ENCODE results near the gene NTM. TPM values are rescaled to one million over a fixed set of nuclear protein-coding genes. Genes with fewer than 3 reads are reported as not detected.

NTM gene
- polyA plus RNA-seq, 2 donors, result 0.24 to 1.1 TPM

DNA sequence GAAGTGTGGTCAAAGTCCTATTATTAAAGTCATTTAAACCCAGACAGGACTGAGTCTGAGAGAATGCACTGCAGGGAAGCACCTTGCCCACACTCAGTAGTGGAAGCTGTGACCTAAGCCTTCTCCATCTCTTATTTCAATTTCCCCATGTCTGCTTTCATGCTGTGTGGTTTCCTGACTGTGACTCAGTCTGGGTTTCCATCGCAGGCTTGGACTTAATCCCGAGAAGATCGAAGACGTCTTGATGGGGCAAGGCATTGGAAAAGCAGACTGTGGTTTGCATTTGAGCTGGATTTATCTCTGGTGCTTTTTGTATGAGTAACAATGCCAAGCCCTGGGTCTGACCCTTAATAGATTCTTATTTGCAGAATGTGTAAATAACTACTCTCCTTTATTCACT is 238.9 kb downstream of the NTM start:
- Histone ChIP-seq H3K4me1 (ENCODE audit: control insufficient read depth in 2 of 2, insufficient read depth in 2 of 2, low read length in 1 of 2) (no peaks in the 10 kb centered on the region), H3K27me3 (ENCODE audit: control insufficient read depth in 1 of 2, insufficient read depth in 2 of 2, low read length in 2 of 2) (no peaks in the 10 kb centered on the region), H3K9me3 (ENCODE audit: control insufficient read depth in 2 of 2, insufficient read depth in 1 of 2, low read depth in 1 of 2, low read length in 1 of 2) (no peaks in the 10 kb centered on the region), H3K27ac (ENCODE audit: low read depth in 2 of 2, low read length in 1 of 2) (no peak overlapping the region), H3K4me3 (ENCODE audit: low read depth in 1 of 2, low read length in 2 of 2) (no peak overlapping the region), H3K36me3 (ENCODE audit: control insufficient read depth in 2 of 2, insufficient read depth in 2 of 2, low read length in 1 of 2) (no peaks in the 10 kb centered on the region)
- WGBS, 2 donors, result 29 to 41% methylated on average over 4 of the region's 4 CpGs

DNA sequence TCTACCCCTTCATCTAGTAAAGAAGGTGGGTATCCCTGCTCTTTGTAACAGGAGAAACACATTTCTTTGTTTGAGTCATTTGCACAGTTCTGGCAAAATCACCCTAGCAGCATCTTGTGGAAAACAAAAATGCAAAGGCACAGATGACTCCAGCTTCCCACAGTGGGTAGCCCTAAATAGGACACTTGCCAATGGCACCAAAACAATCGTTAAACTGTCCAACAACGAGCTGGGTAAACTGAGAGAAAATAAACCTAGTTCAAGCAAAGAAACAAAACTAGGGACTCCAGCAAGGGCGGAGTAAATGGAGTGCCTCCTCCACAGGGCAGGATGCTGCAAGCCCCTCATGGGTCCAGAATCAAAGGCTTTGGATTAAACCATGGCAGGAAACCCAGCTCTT is 239.5 kb downstream of the NTM start:
- Histone ChIP-seq H3K27ac (ENCODE audit: low read depth in 2 of 2, low read length in 1 of 2) (no peak overlapping the region), H3K4me3 (ENCODE audit: low read depth in 1 of 2, low read length in 2 of 2) (no peak overlapping the region), H3K27me3 (ENCODE audit: control insufficient read depth in 1 of 2, insufficient read depth in 2 of 2, low read length in 2 of 2) (no peaks in the 10 kb centered on the region), H3K4me1 (ENCODE audit: control insufficient read depth in 2 of 2, insufficient read depth in 2 of 2, low read length in 1 of 2) (no peaks in the 10 kb centered on the region), H3K9me3 (ENCODE audit: control insufficient read depth in 2 of 2, insufficient read depth in 1 of 2, low read depth in 1 of 2, low read length in 1 of 2) (no peaks in the 10 kb centered on the region), H3K36me3 (ENCODE audit: control insufficient read depth in 2 of 2, insufficient read depth in 2 of 2, low read length in 1 of 2) (no peaks in the 10 kb centered on the region)
- 72 to 74% methylated on average over 3 of the region's 3 CpGs for WGBS, 2 donors

DNA sequence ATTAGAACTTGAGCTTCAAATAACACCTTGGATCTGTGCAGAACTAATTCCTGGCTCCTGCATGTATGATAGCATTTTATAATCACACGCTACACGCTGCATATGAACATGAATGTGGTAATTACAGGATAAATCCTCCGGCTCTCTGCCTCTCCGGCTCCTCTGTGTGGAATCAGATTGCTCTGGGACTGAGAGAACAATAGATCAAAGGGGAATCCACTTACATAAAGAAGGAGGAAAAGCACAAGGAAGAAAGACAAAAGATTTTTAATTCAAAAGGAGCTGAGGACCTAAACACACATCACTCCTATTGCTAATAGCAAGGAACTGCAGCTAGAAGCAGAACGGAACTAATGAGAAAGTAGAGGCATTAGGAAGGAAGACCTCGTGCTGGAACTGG is 240.9 kb downstream of the NTM start:
- WGBS, 2 donors, result 73 to 76% methylated on average over 6 of the region's 6 CpGs
- H3K27ac ChIP-seq (ENCODE audit: low read depth in 2 of 2, low read length in 1 of 2), result no peak overlapping the region
- no peak overlapping the region for H3K4me3 ChIP-seq (ENCODE audit: low read depth in 1 of 2, low read length in 2 of 2)
- no peaks in the 10 kb centered on the region for H3K4me1 ChIP-seq (ENCODE audit: control insufficient read depth in 2 of 2, insufficient read depth in 2 of 2, low read length in 1 of 2)
- no peaks in the 10 kb centered on the region for H3K27me3 ChIP-seq (ENCODE audit: control insufficient read depth in 1 of 2, insufficient read depth in 2 of 2, low read length in 2 of 2)
- H3K9me3 ChIP-seq (ENCODE audit: control insufficient read depth in 2 of 2, insufficient read depth in 1 of 2, low read depth in 1 of 2, low read length in 1 of 2), result no peaks in the 10 kb centered on the region
- no peaks in the 10 kb centered on the region for H3K36me3 ChIP-seq (ENCODE audit: control insufficient read depth in 2 of 2, insufficient read depth in 2 of 2, low read length in 1 of 2)

DNA sequence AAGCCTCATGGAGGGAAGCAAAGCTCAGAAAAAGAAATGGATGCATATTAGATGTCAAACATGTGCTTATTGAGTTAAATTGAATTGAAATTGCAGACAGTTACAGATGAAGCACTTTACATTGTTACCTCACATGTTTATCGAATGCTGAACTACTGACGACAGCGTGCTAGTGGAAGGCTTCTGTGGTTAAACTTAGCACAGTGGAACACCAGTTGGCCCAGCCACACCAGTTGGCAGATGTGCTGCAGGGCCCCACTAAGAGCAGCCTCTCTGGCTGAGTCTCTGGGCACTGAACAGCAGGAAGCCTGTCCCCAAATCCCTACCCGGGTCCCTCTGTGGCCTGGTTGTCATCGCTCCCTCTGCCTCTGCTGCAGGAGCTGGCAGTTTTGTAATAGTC is 242.1 kb downstream of the NTM start:
- Histone ChIP-seq H3K9me3 (ENCODE audit: control insufficient read depth in 2 of 2, insufficient read depth in 1 of 2, low read depth in 1 of 2, low read length in 1 of 2) (no peaks in the 10 kb centered on the region), H3K4me1 (ENCODE audit: control insufficient read depth in 2 of 2, insufficient read depth in 2 of 2, low read length in 1 of 2) (no peaks in the 10 kb centered on the region), H3K36me3 (ENCODE audit: control insufficient read depth in 2 of 2, insufficient read depth in 2 of 2, low read length in 1 of 2) (no peaks in the 10 kb centered on the region), H3K4me3 (ENCODE audit: low read depth in 1 of 2, low read length in 2 of 2) (no peak overlapping the region), H3K27me3 (ENCODE audit: control insufficient read depth in 1 of 2, insufficient read depth in 2 of 2, low read length in 2 of 2) (no peaks in the 10 kb centered on the region), H3K27ac (ENCODE audit: low read depth in 2 of 2, low read length in 1 of 2) (no peak overlapping the region)
- WGBS, 2 donors, result 80 to 82% methylated on average over 5 of the region's 5 CpGs

DNA sequence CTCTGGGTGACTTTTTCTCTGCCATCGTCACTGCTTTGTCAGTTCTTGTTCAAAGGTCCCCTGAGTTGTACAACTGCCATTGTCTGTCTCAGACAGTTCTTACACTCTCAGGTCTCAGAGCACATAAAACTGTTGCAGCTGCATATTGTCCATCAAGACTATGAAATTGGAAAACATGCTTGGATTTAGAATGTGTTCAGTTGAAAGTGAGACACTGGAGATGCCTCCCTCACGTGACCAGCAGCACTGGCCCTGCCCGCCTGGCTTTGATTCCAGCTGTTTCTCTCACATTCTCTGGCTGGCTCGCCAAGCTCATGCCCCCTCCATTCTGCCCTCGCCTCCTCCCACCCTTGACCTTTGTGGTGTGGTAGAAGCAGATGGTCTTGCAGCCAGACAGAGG is 244.2 kb downstream of the NTM start:
- H3K4me3 ChIP-seq (ENCODE audit: low read depth in 1 of 2, low read length in 2 of 2), result no peak overlapping the region
- 62 to 66% methylated on average over 5 of the region's 5 CpGs for WGBS, 2 donors
- H3K4me1 ChIP-seq (ENCODE audit: control insufficient read depth in 2 of 2, insufficient read depth in 2 of 2, low read length in 1 of 2), result no peaks in the 10 kb centered on the region
- no peaks in the 10 kb centered on the region for H3K27me3 ChIP-seq (ENCODE audit: control insufficient read depth in 1 of 2, insufficient read depth in 2 of 2, low read length in 2 of 2)
- H3K36me3 ChIP-seq (ENCODE audit: control insufficient read depth in 2 of 2, insufficient read depth in 2 of 2, low read length in 1 of 2), result no peaks in the 10 kb centered on the region
- no peaks in the 10 kb centered on the region for H3K9me3 ChIP-seq (ENCODE audit: control insufficient read depth in 2 of 2, insufficient read depth in 1 of 2, low read depth in 1 of 2, low read length in 1 of 2)
- no peak overlapping the region for H3K27ac ChIP-seq (ENCODE audit: low read depth in 2 of 2, low read length in 1 of 2)

DNA sequence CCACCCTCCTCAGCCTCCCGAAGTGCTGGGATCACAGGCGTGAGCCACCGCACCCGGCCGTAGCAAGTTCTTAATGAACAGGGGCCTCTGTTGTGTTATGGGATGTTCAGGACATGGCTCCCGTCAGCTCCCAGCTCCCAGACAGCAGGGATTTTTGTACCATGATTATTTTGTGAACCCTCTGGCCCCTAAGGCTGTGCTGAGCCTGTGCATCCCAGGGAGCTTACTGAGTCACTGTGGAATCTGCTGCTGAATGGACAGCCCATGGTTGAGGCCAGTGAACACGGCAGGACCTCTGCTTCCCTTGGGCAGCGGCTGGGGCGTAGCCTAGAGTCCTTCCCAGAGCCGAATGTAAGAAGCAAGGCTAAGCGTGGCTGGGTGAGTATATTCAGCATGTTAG is 245.2 kb downstream of the NTM start:
- Histone ChIP-seq H3K9me3 (ENCODE audit: control insufficient read depth in 2 of 2, insufficient read depth in 1 of 2, low read depth in 1 of 2, low read length in 1 of 2) (no peaks in the 10 kb centered on the region), H3K4me1 (ENCODE audit: control insufficient read depth in 2 of 2, insufficient read depth in 2 of 2, low read length in 1 of 2) (no peaks in the 10 kb centered on the region), H3K27me3 (ENCODE audit: control insufficient read depth in 1 of 2, insufficient read depth in 2 of 2, low read length in 2 of 2) (no peaks in the 10 kb centered on the region), H3K27ac (ENCODE audit: low read depth in 2 of 2, low read length in 1 of 2) (no peak overlapping the region), H3K4me3 (ENCODE audit: low read depth in 1 of 2, low read length in 2 of 2) (no peak overlapping the region), H3K36me3 (ENCODE audit: control insufficient read depth in 2 of 2, insufficient read depth in 2 of 2, low read length in 1 of 2) (no peaks in the 10 kb centered on the region)
- 77 to 87% methylated on average over 11 of the region's 11 CpGs for WGBS, 2 donors

DNA sequence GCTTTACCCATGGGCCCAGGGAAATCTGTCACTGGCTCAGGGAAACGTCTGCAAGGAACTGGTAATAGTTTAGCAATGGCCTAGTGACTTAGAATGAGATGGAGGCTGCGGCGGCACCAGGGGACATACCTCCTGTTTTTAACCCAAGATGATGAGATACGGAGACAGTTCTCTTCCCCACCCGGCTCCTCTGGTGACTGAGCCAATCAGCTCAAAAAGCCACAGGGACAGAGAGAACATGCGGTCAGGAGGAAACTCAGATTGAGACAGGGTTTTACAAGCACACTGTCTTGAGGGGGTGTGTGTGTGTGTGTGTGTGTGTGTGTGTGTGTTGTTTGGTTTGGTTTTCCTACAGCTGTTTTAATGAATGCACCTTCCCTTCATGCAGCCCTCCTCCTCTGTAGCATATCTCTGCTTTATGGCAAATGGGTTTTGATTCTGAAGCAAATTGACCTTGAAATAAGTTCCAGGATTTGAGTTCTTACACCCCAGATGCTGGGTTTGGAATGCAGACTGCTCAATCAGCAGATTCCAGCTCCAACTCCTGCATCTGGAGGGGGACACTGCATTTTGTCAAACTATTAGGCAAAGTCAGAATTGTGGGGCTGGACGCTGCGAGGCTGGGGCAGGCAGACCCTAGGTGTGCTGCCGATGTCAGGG is 246.2 kb downstream of the NTM start:
- no peaks in the 10 kb centered on the region for H3K9me3 ChIP-seq (ENCODE audit: control insufficient read depth in 2 of 2, insufficient read depth in 1 of 2, low read depth in 1 of 2, low read length in 1 of 2)
- H3K27me3 ChIP-seq (ENCODE audit: control insufficient read depth in 1 of 2, insufficient read depth in 2 of 2, low read length in 2 of 2), result no peaks in the 10 kb centered on the region
- no peaks in the 10 kb centered on the region for H3K4me1 ChIP-seq (ENCODE audit: control insufficient read depth in 2 of 2, insufficient read depth in 2 of 2, low read length in 1 of 2)
- no peak overlapping the region for H3K27ac ChIP-seq (ENCODE audit: low read depth in 2 of 2, low read length in 1 of 2)
- H3K36me3 ChIP-seq (ENCODE audit: control insufficient read depth in 2 of 2, insufficient read depth in 2 of 2, low read length in 1 of 2), result no peaks in the 10 kb centered on the region
- WGBS, 2 donors, result 62 to 73% methylated on average over 9 of the region's 9 CpGs
- H3K4me3 ChIP-seq (ENCODE audit: low read depth in 1 of 2, low read length in 2 of 2), result no peak overlapping the region

DNA sequence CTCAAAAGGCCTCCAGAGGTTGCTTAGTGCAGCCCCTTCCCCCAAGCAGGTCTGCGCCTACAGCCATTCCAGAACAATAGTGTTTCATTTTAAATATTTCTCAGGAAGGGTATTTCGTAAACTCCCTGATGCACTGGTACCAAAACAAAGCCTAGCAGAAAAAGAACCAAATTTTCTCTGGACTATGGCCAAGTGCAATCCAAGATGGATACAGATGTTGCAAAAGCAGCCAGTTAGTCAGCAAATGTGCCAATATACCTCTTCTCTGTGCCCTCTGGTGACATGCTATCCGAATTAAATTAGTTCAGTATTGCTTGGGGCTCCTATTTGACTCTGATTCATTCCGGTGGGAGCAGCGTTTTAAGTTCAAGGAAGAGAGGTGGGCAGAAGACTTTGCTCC is 247.8 kb downstream of the NTM start:
- Histone ChIP-seq H3K4me3 (ENCODE audit: low read depth in 1 of 2, low read length in 2 of 2) (no peak overlapping the region), H3K27me3 (ENCODE audit: control insufficient read depth in 1 of 2, insufficient read depth in 2 of 2, low read length in 2 of 2) (no peaks in the 10 kb centered on the region), H3K4me1 (ENCODE audit: control insufficient read depth in 2 of 2, insufficient read depth in 2 of 2, low read length in 1 of 2) (no peaks in the 10 kb centered on the region), H3K36me3 (ENCODE audit: control insufficient read depth in 2 of 2, insufficient read depth in 2 of 2, low read length in 1 of 2) (no peaks in the 10 kb centered on the region), H3K9me3 (ENCODE audit: control insufficient read depth in 2 of 2, insufficient read depth in 1 of 2, low read depth in 1 of 2, low read length in 1 of 2) (no peaks in the 10 kb centered on the region), H3K27ac (ENCODE audit: low read depth in 2 of 2, low read length in 1 of 2) (no peak overlapping the region)
- WGBS, 2 donors, result 74 to 79% methylated on average over 5 of the region's 5 CpGs

DNA sequence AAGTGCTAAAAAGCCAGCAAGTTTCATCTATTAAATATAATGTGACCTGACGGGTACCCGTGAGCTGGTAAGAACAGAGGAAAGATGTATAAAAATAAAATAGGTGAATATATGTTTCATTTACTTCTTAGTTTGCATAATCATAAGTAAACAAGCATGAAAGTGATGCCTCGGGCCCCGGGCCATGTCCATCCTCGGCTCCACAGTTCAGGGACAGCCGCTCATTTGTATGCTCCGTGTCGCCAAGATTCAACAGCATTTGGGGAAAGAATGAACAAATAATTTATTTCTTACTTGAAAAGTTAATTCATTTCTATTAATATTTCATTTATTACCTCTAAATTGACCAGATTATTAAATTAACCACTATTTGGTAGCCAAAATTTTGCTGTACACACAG is 251.8 kb downstream of the NTM start:
- H3K27me3 ChIP-seq (ENCODE audit: control insufficient read depth in 1 of 2, insufficient read depth in 2 of 2, low read length in 2 of 2), result no peaks in the 10 kb centered on the region
- H3K27ac ChIP-seq (ENCODE audit: low read depth in 2 of 2, low read length in 1 of 2), result no peak overlapping the region
- H3K36me3 ChIP-seq (ENCODE audit: control insufficient read depth in 2 of 2, insufficient read depth in 2 of 2, low read length in 1 of 2), result no peaks in the 10 kb centered on the region
- no peak overlapping the region for H3K4me3 ChIP-seq (ENCODE audit: low read depth in 1 of 2, low read length in 2 of 2)
- H3K9me3 ChIP-seq (ENCODE audit: control insufficient read depth in 2 of 2, insufficient read depth in 1 of 2, low read depth in 1 of 2, low read length in 1 of 2), result no peaks in the 10 kb centered on the region
- no peaks in the 10 kb centered on the region for H3K4me1 ChIP-seq (ENCODE audit: control insufficient read depth in 2 of 2, insufficient read depth in 2 of 2, low read length in 1 of 2)
- 86 to 90% methylated on average over 8 of the region's 8 CpGs for WGBS, 2 donors

DNA sequence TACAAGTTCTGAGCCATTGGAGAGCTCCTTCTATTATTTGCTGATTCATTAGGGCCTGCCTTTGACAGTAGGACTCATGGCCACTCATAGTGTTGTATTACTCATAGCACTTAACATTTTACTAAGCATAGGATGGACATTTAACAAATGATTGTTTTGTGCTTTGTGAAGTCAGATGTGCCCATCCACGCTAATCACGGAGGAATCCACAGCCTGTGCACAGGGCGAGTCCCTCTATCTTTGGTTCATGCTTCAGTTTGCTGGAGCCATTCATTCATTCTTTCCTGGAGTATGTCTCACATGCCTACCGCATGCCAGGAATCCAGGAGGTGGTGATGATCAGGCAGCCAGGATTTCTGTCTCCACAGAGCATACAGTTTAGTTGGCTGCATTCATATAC is 254.1 kb downstream of the NTM start:
- 83 to 89% methylated on average over 4 of the region's 4 CpGs for WGBS, 2 donors
- H3K27me3 ChIP-seq (ENCODE audit: control insufficient read depth in 1 of 2, insufficient read depth in 2 of 2, low read length in 2 of 2), result no peaks in the 10 kb centered on the region
- no peaks in the 10 kb centered on the region for H3K36me3 ChIP-seq (ENCODE audit: control insufficient read depth in 2 of 2, insufficient read depth in 2 of 2, low read length in 1 of 2)
- no peaks in the 10 kb centered on the region for H3K9me3 ChIP-seq (ENCODE audit: control insufficient read depth in 2 of 2, insufficient read depth in 1 of 2, low read depth in 1 of 2, low read length in 1 of 2)
- no peaks in the 10 kb centered on the region for H3K4me1 ChIP-seq (ENCODE audit: control insufficient read depth in 2 of 2, insufficient read depth in 2 of 2, low read length in 1 of 2)
- H3K27ac ChIP-seq (ENCODE audit: low read depth in 2 of 2, low read length in 1 of 2), result no peak overlapping the region
- H3K4me3 ChIP-seq (ENCODE audit: low read depth in 1 of 2, low read length in 2 of 2), result no peak overlapping the region
